ENCODE results near the gene C5orf58.

GRCh38 chr5:170294556-170294955 is 61.8 kb downstream of the C5orf58 start:
- TF ChIP-seq CTCF (IDR thresholded peaks at IDR 0.05; ENCODE audit: low read length) (no peak), EZH2 (IDR thresholded peaks at IDR 0.05; ENCODE audit: borderline replicate concordance, low read length) (no peak)

Measured in OCI-LY1 (cell line).